K562 (cell line): ENCODE results near the gene LRFN4. TPM values are rescaled to one million over a fixed set of nuclear protein-coding genes. Genes with fewer than 3 reads are reported as not detected.

Experiments used
- BMI1 ChIP-seq: fragments of 150-350 bp; IDR thresholded peaks from 2 replicates; pipeline ENCODE4 v1.6.1; 2014; ENCODE audit warnings: low read length
- CHD1 ChIP-seq: fragments of 200-600 bp; sonication (generic); IDR thresholded peaks from one replicate; pipeline ENCODE4 v1.6.1; 2012; ENCODE audit warnings: mild to moderate bottlenecking, moderate library complexity, low read length, inconsistent platforms
- DIDO1 ChIP-seq: fragments of 450-650 bp; IDR thresholded peaks from 2 replicates; pipeline ENCODE4 v1.6.1; 2016; ENCODE audit warnings: low read depth, missing biosample characterization, missing genetic modification characterization
- E2F3 ChIP-seq: fragments of 250-450 bp; sonication (Bioruptor Pico); IDR thresholded peaks from 2 replicates; pipeline ENCODE4 v1.4.0; 2020; ENCODE audit warnings: mild to moderate bottlenecking
- ETS2 ChIP-seq: IDR thresholded peaks from 2 replicates; pipeline ENCODE4 v1.6.1; 2016; ENCODE audit warnings: borderline replicate concordance, missing genetic modification characterization, mild to moderate bottlenecking, moderate library complexity, missing compliant biosample characterization; ENCODE audit not compliant: poor library complexity, severe bottlenecking
- HNRNPK ChIP-seq: fragments of 200-400 bp; formaldehyde crosslinking; IDR thresholded peaks from one replicate; pipeline ENCODE4 v1.6.1; 2018; ENCODE audit warnings: mild to moderate bottlenecking, low read depth, low read length; ENCODE audit not compliant: poor library complexity, severe bottlenecking
- KAT2B ChIP-seq: IDR thresholded peaks from one replicate; pipeline ENCODE4 v1.6.1; 2012; ENCODE audit warnings: low read depth, mild to moderate bottlenecking, control low read depth, inconsistent platforms, low read length, moderate library complexity
- LCOR ChIP-seq: sonication (generic); formaldehyde crosslinking; IDR thresholded peaks from 2 replicates; pipeline ENCODE4 v1.8.0; 2022; ENCODE audit warnings: mild to moderate bottlenecking, missing genetic modification reagents
- MAFK ChIP-seq: IDR thresholded peaks from 2 replicates; pipeline ENCODE4 v1.6.1; 2011; ENCODE audit warnings: low read length, improper control_type of control experiment
- MYNN ChIP-seq, 2 experiments: sonication (generic); formaldehyde crosslinking in 1 of 2; IDR thresholded peaks; 2 replicates each; pipeline versions ENCODE4 v1.5.0 to v1.6.1; 2016 to 2020; ENCODE audit warnings: antibody characterized with exemption in 1 of 2, missing genetic modification reagents in 1 of 2
- RUNX1 ChIP-seq: sonication (generic); IDR thresholded peaks from 2 replicates; pipeline ENCODE4 v1.6.1; 2016; ENCODE audit warnings: antibody characterized with exemption, low read depth
- SMAD4 ChIP-seq: fragments of 250-450 bp; sonication (Bioruptor Pico); conservative IDR thresholded peaks from 2 replicates; pipeline ENCODE4 v1.8.0; 2021; ENCODE audit warnings: inconsistent platforms, mild to moderate bottlenecking, moderate library complexity
- SREBF2 ChIP-seq: sonication (generic); formaldehyde crosslinking; IDR thresholded peaks from 2 replicates; pipeline ENCODE4 v1.4.0; 2020; ENCODE audit warnings: mild to moderate bottlenecking, missing genetic modification reagents
- ZBTB8A ChIP-seq: fragments of 450-650 bp; IDR thresholded peaks from 2 replicates; pipeline ENCODE4 v1.6.1; 2018; ENCODE audit warnings: mild to moderate bottlenecking, moderate library complexity; ENCODE audit not compliant: partially characterized antibody
- ZNF197 ChIP-seq: fragments of 200-800 bp; sonication (Bioruptor generic); IDR thresholded peaks from 2 replicates; pipeline ENCODE4 v1.6.1; 2016; ENCODE audit warnings: low read depth, missing genetic modification characterization, missing compliant biosample characterization
- ZNF282 ChIP-seq: sonication (generic); formaldehyde crosslinking; IDR thresholded peaks from 2 replicates; pipeline ENCODE4 v1.8.1; 2023; ENCODE audit warnings: missing genetic modification reagents
- ZNF696 ChIP-seq: fragments of 250-450 bp; sonication (Bioruptor Pico); conservative IDR thresholded peaks from 2 replicates; pipeline ENCODE4 v1.4.0; 2020; ENCODE audit warnings: mild to moderate bottlenecking, moderate library complexity
- ZNF707 ChIP-seq: fragments of 250-450 bp; sonication (Bioruptor Pico); conservative IDR thresholded peaks from 2 replicates; pipeline ENCODE4 v1.8.0; 2022; ENCODE audit warnings: inconsistent platforms, mild to moderate bottlenecking, moderate library complexity
- polyA plus RNA-seq, 8 experiments: library from polyadenylated mRNA; depleted of rRNA in 4 of 8; stranded (reverse) in 5 of 8; unstranded in 3 of 8; fragments of >200 nt; fragmentation: Nextera tagmentation in 2 of 8; fragmentation: Illumina TruSeq in 1 of 8; extraction: Ambion mirVana in 2 of 8; extraction: Trizol in 1 of 8; gene quantifications; 2 replicates each; pipeline versions ENCODE4 v1.2.1 to v1.2.3, GENCODE V29; 2011 to 2014; ENCODE audit warnings: inconsistent platforms in 1 of 8, missing spikeins in 1 of 8
- total RNA-seq, 7 experiments: library from RNA; depleted of rRNA in 6 of 7; stranded (reverse); fragments of >200 nt in 6 of 7; fragmentation: Illumina TruSeq in 2 of 7; extraction: Trizol in 2 of 7; gene quantifications; 2 replicates each; pipeline versions ENCODE4 v1.2.1 to v1.2.3, GENCODE V29; 2011 to 2021; ENCODE audit warnings: low replicate concordance in 1 of 7
- TF ChIP-seq, protein P1 (sequence below): sonication (generic); formaldehyde crosslinking; IDR thresholded peaks from 2 replicates; pipeline ENCODE4 v1.8.1; 2023; ENCODE audit warnings: mild to moderate bottlenecking, missing genetic modification reagents
- TF ChIP-seq, protein P2 (sequence below): fragments of 450-650 bp; IDR thresholded peaks from 2 replicates; pipeline ENCODE4 v1.6.1; 2016; ENCODE audit warnings: borderline replicate concordance
- TF ChIP-seq, protein P3 (sequence below): fragments of 250-450 bp; sonication (Bioruptor Pico); IDR thresholded peaks from 2 replicates; pipeline ENCODE4 v1.5.0; 2021

The LRFN4 gene
- total and polyA plus RNA-seq, 9 of the 15 experiments (the other 6 are each of a cell fraction or from before 2014, with no cell fraction given) = 0.10 to 60.1 (median 6.7) TPM

DNA sequence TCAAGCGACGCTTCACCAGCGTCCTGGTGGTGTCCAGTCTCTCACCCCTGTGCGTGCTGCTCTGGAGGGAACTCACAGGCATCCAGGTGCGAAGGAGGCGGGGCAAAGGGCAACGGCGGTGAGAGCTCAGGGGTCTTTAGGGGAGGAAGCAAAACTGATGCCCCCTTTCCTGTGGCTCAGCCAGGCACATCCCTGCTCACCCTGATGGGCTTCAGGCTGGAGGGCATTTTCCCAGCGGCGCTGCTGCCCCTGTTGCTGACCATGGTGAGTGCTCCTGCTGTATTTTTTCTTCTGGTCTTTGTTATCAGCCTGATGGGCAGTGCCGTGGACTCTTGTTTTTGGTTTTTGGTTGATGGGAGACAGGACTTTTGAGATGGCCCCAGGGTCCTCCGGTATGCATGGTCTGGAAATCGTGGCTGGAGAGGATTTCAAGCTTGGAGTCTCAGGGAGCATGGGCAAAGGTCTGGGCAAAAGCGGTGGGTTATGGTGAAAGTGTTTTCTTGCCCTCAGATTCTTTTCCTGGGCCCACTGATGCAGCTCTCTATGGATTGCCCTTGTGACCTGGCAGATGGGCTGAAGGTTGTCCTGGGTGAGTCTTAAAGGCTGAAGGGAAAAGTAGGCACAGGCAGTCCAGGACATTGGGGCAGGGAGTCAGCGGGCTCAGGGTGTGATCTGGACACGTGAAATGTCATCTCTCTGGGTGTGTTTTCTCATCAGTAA lies 12.9 kb upstream of the LRFN4 start (continued):
- TF ChIP-seq, protein P1, sequence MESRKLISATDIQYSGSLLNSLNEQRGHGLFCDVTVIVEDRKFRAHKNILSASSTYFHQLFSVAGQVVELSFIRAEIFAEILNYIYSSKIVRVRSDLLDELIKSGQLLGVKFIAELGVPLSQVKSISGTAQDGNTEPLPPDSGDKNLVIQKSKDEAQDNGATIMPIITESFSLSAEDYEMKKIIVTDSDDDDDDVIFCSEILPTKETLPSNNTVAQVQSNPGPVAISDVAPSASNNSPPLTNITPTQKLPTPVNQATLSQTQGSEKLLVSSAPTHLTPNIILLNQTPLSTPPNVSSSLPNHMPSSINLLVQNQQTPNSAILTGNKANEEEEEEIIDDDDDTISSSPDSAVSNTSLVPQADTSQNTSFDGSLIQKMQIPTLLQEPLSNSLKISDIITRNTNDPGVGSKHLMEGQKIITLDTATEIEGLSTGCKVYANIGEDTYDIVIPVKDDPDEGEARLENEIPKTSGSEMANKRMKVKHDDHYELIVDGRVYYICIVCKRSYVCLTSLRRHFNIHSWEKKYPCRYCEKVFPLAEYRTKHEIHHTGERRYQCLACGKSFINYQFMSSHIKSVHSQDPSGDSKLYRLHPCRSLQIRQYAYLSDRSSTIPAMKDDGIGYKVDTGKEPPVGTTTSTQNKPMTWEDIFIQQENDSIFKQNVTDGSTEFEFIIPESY = no peak
- TF ChIP-seq MAFK (no peak), ZNF197 (CRISPR knock-in tag) (no peak), ETS2 (tag) (no peak), CHD1 (peak; percentile 54), MYNN (IDR thresholded peaks at IDR 0.05) (no peak), MYNN (CRISPR knock-in tag; IDR thresholded peaks at IDR 0.05) (no peak), BMI1 (no peak), SREBF2 (CRISPR knock-in tag) (no peak), ZNF696 (CRISPR knock-in tag) (no peak), ZBTB8A (no peak), KAT2B (no peak), HNRNPK (no peak), ZNF707 (no peak), ZNF282 (CRISPR knock-in tag) (no peak), LCOR (CRISPR knock-in tag) (peak; percentile 4; the same call in 1 of the 2 replicates), E2F3 (CRISPR knock-in tag) (no peak), DIDO1 (tag) (no peak), SMAD4 (CRISPR knock-in tag) (no peak), RUNX1 (no peak)
- TF ChIP-seq, protein P2, sequence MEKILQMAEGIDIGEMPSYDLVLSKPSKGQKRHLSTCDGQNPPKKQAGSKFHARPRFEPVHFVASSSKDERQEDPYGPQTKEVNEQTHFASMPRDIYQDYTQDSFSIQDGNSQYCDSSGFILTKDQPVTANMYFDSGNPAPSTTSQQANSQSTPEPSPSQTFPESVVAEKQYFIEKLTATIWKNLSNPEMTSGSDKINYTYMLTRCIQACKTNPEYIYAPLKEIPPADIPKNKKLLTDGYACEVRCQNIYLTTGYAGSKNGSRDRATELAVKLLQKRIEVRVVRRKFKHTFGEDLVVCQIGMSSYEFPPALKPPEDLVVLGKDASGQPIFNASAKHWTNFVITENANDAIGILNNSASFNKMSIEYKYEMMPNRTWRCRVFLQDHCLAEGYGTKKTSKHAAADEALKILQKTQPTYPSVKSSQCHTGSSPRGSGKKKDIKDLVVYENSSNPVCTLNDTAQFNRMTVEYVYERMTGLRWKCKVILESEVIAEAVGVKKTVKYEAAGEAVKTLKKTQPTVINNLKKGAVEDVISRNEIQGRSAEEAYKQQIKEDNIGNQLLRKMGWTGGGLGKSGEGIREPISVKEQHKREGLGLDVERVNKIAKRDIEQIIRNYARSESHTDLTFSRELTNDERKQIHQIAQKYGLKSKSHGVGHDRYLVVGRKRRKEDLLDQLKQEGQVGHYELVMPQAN = no peak; the same call in 1 of the 2 replicates
- TF ChIP-seq, protein P3, sequence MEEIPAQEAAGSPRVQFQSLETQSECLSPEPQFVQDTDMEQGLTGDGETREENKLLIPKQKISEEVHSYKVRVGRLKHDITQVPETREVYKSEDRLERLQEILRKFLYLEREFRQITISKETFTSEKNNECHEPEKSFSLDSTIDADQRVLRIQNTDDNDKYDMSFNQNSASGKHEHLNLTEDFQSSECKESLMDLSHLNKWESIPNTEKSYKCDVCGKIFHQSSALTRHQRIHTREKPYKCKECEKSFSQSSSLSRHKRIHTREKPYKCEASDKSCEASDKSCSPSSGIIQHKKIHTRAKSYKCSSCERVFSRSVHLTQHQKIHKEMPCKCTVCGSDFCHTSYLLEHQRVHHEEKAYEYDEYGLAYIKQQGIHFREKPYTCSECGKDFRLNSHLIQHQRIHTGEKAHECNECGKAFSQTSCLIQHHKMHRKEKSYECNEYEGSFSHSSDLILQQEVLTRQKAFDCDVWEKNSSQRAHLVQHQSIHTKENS = no peak
